ENCODE results near the gene SRCAP. TPM values are rescaled to one million over a fixed set of nuclear protein-coding genes. Genes with fewer than 3 reads are reported as not detected.

SRCAP gene
- total RNA-seq, 1 experiment from 2014 or later, result 11.7 TPM

GRCh38 chr16:30774367-30775130 lies 75.6 kb downstream of the SRCAP start:
- DNase-seq (ENCODE audit: low read depth), result no peak

- DNase-seq (ENCODE audit: low read depth), result no peak
These were observed 76.1 kb downstream of the SRCAP start for GRCh38 chr16:30775131-30775391.

- peak; percentile 88 for DNase-seq (ENCODE audit: low read depth)
These were observed 76.6 kb downstream of the SRCAP start for GRCh38 chr16:30775392-30776188.

GRCh38 chr16:30777591-30778297 lies 78.8 kb downstream of the SRCAP start:
- DNase-seq (ENCODE audit: low read depth), result peak; percentile 42

- DNase-seq (ENCODE audit: low read depth), result no peak
These were observed 79.7 kb downstream of the SRCAP start for GRCh38 chr16:30778549-30779244.

- DNase-seq (ENCODE audit: low read depth), result no peak
These were observed 80.6 kb downstream of the SRCAP start for GRCh38 chr16:30779596-30779995.

GRCh38 chr16:30780021-30780420 lies 81.0 kb downstream of the SRCAP start:
- DNase-seq (ENCODE audit: low read depth), result no peak

GRCh38 chr16:30780549-30780948 lies 81.6 kb downstream of the SRCAP start:
- DNase-seq (ENCODE audit: low read depth), result no peak

- no peak for DNase-seq (ENCODE audit: low read depth)
These were observed 83.7 kb downstream of the SRCAP start for GRCh38 chr16:30782486-30783279.

GRCh38 chr16:30783280-30784109 lies 84.5 kb downstream of the SRCAP start:
- DNase-seq (ENCODE audit: low read depth), result no peak

- no peak for DNase-seq (ENCODE audit: low read depth)
These were observed 85.2 kb downstream of the SRCAP start for GRCh38 chr16:30784215-30784614.

GRCh38 chr16:30785126-30786106 lies 86.4 kb downstream of the SRCAP start:
- no peak for DNase-seq (ENCODE audit: low read depth)

- peak; percentile 74 for DNase-seq (ENCODE audit: low read depth)
These were observed 87.4 kb downstream of the SRCAP start for GRCh38 chr16:30786115-30786935.

- peak; percentile 67 for DNase-seq (ENCODE audit: low read depth)
These were observed 88.1 kb downstream of the SRCAP start, which contains the start of gene ZNF629 for GRCh38 chr16:30786936-30787612. TSS of gene ZNF629 (minus strand) at chr16:30787205. CDS start at chr16:30784482, 2,723 bp downstream.

- DNase-seq (ENCODE audit: low read depth), result no peak
These were observed 88.8 kb downstream of the SRCAP start for GRCh38 chr16:30787613-30788378.

Measured in M059J (cell line).